SK-N-MC (cell line): ENCODE results near the gene ART1.

Source experiments
- DNase-seq: peaks from one replicate; pipeline ENCODE4 v3.0.0-alpha.2; 2011; ENCODE audit warnings: low read depth, low spot score
- H3K27ac ChIP-seq: fragments of 200-600 bp; sonication (generic); 2 replicates; pipeline ENCODE4 v1.5.1; 2016; ENCODE audit warnings: mixed run types
- H3K36me3 ChIP-seq: fragments of 200-600 bp; sonication (generic); 2 replicates; pipeline ENCODE4 v1.6.1; 2017; ENCODE audit warnings: antibody characterized with exemption, low read length, mixed read lengths; ENCODE audit not compliant: insufficient read depth
- H3K4me3 ChIP-seq: fragments of 200-600 bp; sonication (generic); 2 replicates; pipeline ENCODE4 v1.5.1; 2016
- H3K9ac ChIP-seq: fragments of 200-600 bp; sonication (generic); 2 replicates; pipeline ENCODE4 v1.8.0; 2017; ENCODE audit warnings: mixed run types, mixed read lengths; ENCODE audit not compliant: insufficient read length
- H3K9me3 ChIP-seq: fragments of 200-600 bp; sonication (generic); 2 replicates; pipeline ENCODE4 v1.6.1; 2017; ENCODE audit warnings: low read depth, mild to moderate bottlenecking, antibody characterized with exemption, low read length, moderate library complexity, mixed read lengths
- EZH2 ChIP-seq: fragments of 200-600 bp; sonication (generic); IDR thresholded peaks from one replicate; pipeline ENCODE4 v1.6.1; 2017; ENCODE audit warnings: antibody characterized with exemption
- FOXP2 ChIP-seq: optimal IDR thresholded peaks from 2 replicates; pipeline ENCODE3; 2011; ENCODE audit warnings: mild to moderate bottlenecking, moderate library complexity; ENCODE audit not compliant: insufficient read depth; ENCODE audit errors: extremely low read length, control extremely low read depth
- POLR2AphosphoS5 ChIP-seq: IDR thresholded peaks from 2 replicates; pipeline ENCODE4 v1.6.1; 2012; ENCODE audit warnings: mild to moderate bottlenecking, low read depth, low read length, borderline replicate concordance

The ART1 gene

GRCh38 chr11:3669128-3669527, 24.2 kb downstream of the ART1 start:
- peaks cover 14% of the 10 kb centered on the region for H3K36me3 ChIP-seq
- no peak for TF ChIP-seq EZH2
- TF ChIP-seq FOXP2 = no peak
- TF ChIP-seq POLR2AphosphoS5 = no peak
- H3K27ac ChIP-seq = no peak overlapping the region
- no peak overlapping the region for H3K9ac ChIP-seq
- H3K9me3 ChIP-seq = no peaks in the 10 kb centered on the region
- DNase-seq = no peak
- no peak overlapping the region for H3K4me3 ChIP-seq

DNA sequence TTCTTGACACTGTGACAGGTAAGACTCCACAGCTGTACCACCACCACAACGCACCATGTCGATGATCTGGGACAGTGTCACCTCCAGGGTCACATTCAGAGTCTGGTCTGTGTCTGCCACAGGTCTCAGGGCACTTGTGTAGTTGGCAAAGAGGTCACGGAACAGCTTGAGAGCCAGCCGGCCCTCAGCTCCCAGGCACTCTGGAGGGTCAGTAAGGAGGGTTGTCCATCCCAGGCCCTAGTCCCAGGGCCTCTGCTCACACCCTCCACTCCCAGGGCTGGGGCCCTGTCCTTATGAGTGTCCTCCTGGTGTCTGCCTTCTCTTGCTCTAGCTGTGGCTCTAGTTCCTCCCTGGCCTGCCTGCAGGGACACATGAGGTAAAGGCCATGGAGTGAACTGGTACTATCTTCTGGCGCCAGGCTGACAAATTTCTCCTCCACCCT, 24.8 kb downstream of the ART1 start:
- Histone ChIP-seq H3K27ac (no peak overlapping the region), H3K9ac (no peak overlapping the region), H3K36me3 (peaks cover 20% of the 10 kb centered on the region), H3K4me3 (no peak overlapping the region), H3K9me3 (no peaks in the 10 kb centered on the region)
- TF ChIP-seq POLR2AphosphoS5 = no peak
- TF ChIP-seq EZH2 = no peak
- TF ChIP-seq FOXP2 = no peak
- DNase-seq = no peak

- DNase-seq = no peak
- TF ChIP-seq POLR2AphosphoS5 (no peak), EZH2 (no peak), FOXP2 (no peak)
- no peaks in the 10 kb centered on the region for H3K9me3 ChIP-seq
- no peak within 1 kb of the TSS for H3K9ac ChIP-seq
- H3K27ac ChIP-seq = no peak within 1 kb of the TSS
- no peak within 1 kb of the TSS for H3K4me3 ChIP-seq
- H3K36me3 ChIP-seq = peaks cover 37% of the 10 kb centered on the region
Measured at GRCh38 chr11:3671334-3672254, 26.7 kb downstream of the ART1 start, which contains the start of gene CHRNA10. Gene CHRNA10, minus strand, starts transcription at chr11:3671384. Its CDS starts 72 bp downstream, at chr11:3671312.

DNA sequence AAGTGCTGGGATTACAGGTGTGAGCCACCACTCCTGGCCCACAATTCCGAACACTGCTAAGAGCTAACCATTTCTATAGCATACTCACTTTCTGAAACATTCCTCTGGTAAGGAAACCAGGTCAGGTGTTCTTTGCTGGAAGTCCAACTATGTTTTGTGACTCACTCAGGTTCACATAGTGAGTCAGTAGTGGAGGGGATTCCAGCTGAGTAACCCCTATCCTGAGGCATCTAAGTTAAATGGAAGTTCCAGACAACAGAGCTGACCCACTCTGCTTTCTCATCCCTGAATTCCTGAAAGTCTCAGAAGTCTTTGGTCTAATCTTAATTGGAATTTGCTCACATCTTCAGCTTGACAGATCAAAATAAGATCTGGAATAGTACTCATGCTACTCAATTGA, 29.3 kb downstream of the ART1 start:
- no peak for DNase-seq
- no peaks in the 10 kb centered on the region for H3K9me3 ChIP-seq
- no peak overlapping the region for H3K4me3 ChIP-seq
- no peak for TF ChIP-seq FOXP2
- TF ChIP-seq POLR2AphosphoS5 = no peak
- no peak for TF ChIP-seq EZH2
- H3K27ac ChIP-seq = no peak overlapping the region
- peaks cover 63% of the 10 kb centered on the region for H3K36me3 ChIP-seq
- no peak overlapping the region for H3K9ac ChIP-seq

DNA sequence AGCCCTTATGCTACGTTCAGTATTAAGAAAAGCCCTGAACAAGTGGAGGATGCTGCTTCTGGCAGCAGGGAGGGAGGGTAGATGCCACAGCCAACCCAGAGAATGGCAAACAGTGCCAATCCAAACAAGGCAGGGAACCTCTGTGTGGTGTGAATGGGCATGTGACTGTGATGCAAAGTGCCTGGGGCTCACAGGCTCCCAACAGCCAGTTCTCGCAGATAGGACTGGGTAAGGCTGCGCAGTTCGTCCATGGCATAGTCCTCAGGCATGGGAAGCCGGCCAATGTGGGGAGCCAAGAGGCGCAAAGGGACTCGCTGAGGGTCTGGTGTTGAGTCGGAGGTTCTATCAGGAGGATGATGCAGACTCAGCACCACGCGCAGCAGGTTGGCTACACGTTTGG, 31.0 kb downstream of the ART1 start:
- Histone ChIP-seq H3K4me3 (no peak overlapping the region), H3K27ac (no peak overlapping the region), H3K9ac (no peak overlapping the region), H3K9me3 (no peaks in the 10 kb centered on the region), H3K36me3 (peaks cover 81% of the 10 kb centered on the region)
- no peak for DNase-seq
- no peak for TF ChIP-seq POLR2AphosphoS5
- no peak for TF ChIP-seq EZH2
- no peak for TF ChIP-seq FOXP2

- DNase-seq = no peak
- peaks cover 98% of the 10 kb centered on the region for H3K36me3 ChIP-seq
- no peak overlapping the region for H3K4me3 ChIP-seq
- no peak overlapping the region for H3K27ac ChIP-seq
- no peaks in the 10 kb centered on the region for H3K9me3 ChIP-seq
- H3K9ac ChIP-seq = no peak overlapping the region
- no peak for TF ChIP-seq EZH2
- no peak for TF ChIP-seq POLR2AphosphoS5
- no peak for TF ChIP-seq FOXP2
Measured at GRCh38 chr11:3679077-3679476, 34.1 kb downstream of the ART1 start.

- no peak overlapping the region for H3K4me3 ChIP-seq
- H3K27ac ChIP-seq = no peak overlapping the region
- no peak overlapping the region for H3K9ac ChIP-seq
- no peak for DNase-seq
- no peaks in the 10 kb centered on the region for H3K9me3 ChIP-seq
- H3K36me3 ChIP-seq = peaks cover 99% of the 10 kb centered on the region
- TF ChIP-seq EZH2 (no peak), POLR2AphosphoS5 (no peak), FOXP2 (no peak)
Measured at GRCh38 chr11:3683039-3683438, 38.1 kb downstream of the ART1 start.

DNA sequence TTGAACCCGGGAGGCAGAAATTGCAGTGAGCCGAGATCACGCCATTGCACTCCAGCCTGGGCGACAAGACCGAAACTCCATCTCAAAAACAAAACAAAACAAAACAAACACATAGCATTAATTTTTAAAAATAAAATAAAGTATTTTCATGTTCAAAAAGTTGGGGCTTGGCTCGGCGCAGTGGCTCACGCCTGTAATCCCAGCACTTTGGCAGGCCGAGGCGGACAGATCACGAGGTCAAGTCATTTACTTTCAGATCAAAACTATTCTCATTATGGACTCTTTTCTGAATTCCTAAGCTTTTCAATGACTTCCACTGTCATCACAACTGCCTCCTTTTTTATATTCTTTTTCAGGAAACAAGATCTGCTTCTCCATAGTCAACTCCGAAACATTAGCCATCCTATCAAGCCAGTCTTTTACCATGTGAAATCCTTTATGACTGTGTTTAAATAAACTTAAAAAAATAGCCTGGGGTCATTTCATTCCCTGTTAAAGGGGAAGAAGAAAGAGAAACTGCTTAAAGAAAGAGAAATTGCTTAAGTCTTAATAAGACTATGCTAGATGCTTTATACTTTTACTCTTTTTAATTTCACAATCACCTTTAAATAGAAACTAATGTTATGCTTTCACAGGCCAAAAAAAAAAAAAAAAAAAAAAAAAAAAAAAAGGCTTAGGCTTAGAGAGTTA, 39.3 kb downstream of the ART1 start:
- Histone ChIP-seq H3K9ac (no peak overlapping the region), H3K27ac (no peak overlapping the region; the same call in 1 of the 2 replicates), H3K36me3 (peaks cover 90% of the 10 kb centered on the region), H3K9me3 (no peaks in the 10 kb centered on the region), H3K4me3 (no peak overlapping the region)
- no peak for DNase-seq
- TF ChIP-seq FOXP2 (no peak), POLR2AphosphoS5 (no peak), EZH2 (no peak)
